ENCODE results near the gene LCN9.
"Not testable (repeated sequence)": the region's sequence is repeated elsewhere in the genome, so short reads cannot be mapped to it uniquely, and the experiment has no call there.

LCN9 gene

DNA sequence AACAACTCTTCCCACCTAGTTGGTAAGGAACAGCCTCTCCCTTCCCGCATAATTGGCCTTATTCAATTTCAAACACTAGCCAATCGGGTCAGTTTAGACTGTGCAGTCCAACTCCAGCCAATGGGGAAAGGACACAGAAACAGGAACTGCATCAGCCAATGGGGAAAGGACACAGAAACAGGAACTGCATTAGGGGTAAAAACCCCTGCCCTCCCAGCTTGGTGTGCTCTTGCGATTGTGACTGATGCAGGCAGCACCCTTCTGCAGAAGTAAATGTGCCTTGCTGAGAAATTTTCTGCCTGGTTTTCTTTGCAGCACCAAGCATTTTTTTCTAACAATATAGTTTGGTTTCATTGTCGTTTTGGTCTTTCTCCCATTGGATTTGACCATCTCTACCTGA, 15.2 kb upstream of the LCN9 start:
- no peak for DNase-seq (ENCODE audit: low spot score)

DNA sequence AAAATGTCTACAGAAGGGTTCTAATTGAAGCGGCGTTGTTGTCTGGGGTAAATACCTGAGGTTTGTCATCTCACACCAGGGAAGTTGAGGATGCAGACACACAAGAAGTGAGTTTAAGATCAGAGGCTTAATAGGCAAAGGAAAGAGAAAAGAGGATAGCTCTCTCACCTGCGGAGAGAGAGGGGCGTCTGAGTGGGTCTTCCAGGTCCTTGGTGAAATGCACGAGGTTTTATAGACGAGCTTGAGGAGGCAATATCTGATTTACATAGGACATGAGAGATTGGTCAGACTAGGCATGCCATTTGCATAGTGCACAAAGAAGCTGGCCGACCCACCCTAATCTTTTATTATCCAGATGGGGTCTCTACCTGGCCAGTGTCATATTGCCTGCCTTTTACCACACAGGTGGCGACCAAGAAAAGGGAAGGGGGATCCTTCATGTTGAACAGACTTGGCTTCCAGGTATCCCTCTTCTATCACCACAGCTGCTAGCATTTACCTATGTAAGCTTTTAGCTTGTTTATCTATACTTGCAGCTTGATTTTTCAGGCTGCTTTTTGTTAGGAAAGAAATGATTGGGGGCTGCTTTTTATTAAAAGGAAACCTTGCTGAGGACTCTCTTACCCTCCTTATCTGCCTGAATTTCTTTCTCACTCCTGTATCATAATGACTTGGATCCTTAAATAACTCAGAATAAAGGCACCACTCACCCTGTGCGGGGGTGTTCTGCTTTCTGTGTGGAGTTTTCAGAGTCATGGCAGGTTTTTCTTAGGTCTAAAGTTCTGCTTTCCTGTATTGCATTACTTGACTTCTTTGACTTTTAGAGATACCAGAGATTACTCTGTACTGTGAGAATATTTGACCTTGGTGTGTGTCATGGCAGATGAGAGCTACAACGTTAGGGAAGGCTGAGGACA, 14.4 kb upstream of the LCN9 start:
- no peak for DNase-seq (ENCODE audit: low spot score)

DNA sequence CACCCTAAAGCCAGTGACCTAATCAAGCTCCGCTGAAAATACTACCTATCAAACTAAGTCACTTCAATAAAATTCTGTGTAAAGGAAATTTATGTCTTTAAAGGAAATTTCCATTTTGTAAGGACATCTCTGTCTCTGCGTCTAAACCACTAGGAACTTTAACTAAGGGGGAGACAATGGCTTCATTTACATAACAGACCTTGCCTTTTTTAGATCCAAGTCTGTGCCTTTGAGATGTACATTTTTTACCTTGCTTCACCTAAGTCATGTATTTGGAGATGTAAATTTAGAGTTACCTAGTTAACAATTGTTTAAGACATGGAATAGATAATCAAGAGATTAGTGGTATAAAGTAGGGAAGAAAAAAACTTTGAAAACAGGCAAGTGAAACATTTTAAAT, 13.6 kb upstream of the LCN9 start:
- no peak for DNase-seq (ENCODE audit: low spot score)

DNA sequence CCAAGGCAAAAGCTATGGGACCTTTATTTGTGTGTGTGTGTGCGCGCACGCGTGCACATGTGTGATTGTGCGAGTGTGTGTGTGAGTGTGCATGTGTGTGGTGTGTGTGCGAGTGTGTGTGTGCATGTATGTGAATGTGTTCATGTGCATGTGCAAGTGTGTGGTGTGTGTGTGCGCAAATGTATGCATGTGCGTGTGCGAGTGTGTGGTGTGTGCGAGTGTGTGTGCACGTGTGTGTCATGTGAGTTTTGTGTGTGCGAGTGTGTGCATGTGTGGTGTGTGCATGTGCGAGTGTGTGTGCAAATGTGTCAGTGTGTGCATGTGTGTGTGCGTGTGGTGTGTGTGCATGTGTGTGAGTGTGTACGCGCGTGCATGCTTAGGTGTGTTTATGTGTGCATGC, 12.7 kb upstream of the LCN9 start:
- no peak for DNase-seq (ENCODE audit: low spot score)

DNA sequence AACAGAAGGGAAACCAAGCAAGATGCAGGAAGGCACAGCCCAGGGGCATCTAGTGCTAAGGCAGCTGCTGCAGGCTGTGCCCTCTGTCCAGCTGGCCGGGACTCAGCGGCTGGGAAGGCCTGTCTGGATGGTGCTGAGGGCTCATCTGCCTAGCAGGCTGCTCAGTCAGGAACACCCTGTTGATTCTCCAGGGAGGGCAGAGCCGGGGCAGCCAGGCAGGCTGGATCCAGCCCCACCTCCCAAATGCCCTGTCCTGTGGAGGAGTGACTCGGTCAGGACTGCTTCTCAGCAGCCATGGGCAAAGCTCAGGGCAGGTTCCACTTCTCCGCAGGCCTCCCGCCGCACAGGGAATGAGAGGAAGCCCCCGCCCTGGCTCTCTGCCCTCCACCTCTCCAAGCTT, 7.8 kb upstream of the LCN9 start:
- DNase-seq (ENCODE audit: low spot score): no peak

DNA sequence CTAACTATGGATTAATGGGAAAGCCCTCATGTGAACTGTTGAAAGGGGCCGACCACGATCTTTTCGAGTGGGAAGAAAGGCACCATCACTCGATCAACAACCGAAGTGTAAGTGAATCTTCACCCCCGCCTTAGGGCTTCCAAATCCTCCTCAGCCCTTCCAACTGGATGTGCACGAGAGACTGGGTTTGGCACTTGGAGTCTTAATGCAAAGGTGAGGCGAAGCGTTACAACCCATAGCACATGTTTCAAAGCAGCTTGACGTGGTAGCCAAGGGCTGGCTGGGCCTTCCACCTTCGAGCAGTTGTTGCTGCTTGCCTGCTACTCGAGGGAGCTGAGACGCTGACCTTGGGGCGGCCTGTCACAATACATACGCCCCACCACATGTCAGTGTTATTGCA, 5.7 kb upstream of the LCN9 start:
- DNase-seq (ENCODE audit: low spot score): no peak

DNA sequence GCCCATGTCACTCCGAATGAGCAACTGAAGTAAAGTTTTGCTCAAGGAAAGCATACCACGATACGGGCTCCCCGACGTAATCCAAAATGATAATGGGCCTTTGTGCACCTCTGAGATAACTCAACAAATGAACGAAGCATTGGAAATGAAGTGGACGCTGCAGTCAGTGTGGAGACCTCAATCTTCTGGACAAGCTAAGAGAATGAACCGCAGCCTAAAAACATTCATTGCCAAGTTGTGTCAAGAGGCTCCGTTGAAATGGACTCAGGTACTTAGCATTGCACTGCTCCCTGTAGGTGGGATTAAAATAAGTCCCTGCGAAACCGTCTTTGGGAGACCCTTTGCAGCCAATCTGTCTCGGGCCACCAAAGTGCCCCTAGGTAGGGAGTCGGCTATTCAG, 3.9 kb upstream of the LCN9 start:
- no peak for DNase-seq (ENCODE audit: low spot score)

DNA sequence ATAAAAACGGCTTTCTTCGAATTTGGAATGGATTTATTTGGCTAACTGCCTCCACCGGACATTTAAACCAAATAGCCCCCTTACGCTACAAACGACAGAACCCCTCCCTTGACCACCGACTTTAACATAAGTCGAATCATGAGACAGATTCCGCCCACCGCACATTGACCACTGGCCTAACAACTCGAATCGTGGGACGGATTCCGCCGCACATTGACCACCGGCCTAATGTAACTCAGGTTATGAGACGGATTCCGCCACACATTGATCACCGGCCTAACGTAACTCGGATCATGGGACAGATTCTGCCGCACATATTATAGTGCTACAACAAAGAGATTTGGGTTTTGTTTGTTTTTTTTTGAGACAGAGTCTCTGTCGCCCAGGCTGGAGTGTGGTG, 2.7 kb upstream of the LCN9 start:
- DNase-seq (ENCODE audit: low spot score): no peak

DNA sequence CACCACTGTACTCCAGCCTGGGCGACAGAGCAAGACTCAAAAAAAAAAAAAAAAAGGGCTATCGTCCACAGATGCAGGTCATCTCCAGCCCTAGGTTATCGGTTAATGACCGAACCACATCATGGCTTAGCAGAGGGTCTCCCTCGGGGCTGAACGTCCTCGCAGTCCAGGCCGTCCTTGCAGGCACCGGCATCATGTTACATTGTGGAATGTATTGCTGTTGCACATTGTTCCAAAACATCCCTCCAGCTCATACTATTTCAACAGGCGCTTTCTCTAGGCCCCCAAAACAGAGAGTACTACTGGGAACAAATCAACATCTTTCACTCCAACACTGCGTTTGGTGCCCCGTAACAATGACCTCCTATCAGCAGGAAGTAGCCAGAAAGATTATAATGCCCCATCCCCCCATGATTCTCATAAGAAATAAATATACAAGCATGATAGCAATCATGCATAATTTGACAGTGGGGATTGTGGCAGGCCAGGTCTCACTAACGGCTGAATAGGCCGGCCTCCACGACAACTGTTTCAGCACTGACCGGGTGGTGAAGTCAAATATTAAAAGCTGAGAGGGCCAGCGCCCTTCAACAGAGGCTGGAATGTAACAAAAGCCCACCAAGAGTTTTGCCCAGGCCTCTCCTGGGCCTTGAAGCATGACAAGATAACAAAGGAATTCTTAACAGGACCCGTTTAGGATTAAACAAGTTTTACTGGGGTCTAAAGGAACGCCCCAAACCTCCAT, 1.1 kb upstream of the LCN9 start:
- DNase-seq (ENCODE audit: low spot score): no peak

DNA sequence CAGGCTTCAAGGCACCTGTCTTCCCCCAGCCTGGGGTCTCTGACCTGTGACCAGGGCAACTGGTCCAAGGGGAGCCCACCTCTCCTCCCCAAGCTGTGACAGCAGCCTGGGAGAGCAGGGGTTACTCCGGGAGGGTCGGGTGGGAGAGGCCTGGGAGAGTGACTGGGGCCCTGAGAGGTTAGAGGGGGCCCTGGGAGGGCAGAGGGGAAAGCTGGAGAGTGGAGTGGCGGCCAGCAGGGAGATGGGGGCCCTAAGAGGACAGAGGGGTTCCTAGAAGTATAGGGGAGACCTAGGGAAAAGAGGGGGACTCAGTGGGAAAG, 302 bp downstream of the LCN9 start:
- DNase-seq (ENCODE audit: low spot score): no peak

DNA sequence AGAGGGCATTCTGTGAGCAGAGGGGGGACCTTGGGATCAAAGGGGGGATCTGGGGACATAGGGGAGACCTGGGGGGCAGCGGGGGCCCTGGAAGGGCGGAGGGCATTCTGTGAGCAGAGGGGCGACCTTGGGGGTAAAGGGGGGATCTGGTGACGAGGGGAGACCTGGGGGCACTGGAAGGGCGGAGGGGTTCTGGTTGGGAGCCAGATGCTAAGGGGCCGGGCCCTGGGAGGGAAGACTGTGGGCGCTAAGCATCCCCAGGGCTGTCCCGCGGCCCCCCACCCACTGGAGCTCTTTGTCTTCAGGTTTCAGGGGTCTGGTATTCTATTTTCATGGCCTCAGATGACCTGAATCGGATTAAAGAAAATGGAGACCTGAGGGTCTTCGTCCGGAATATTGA, 748 bp downstream of the LCN9 start:
- no peak for DNase-seq (ENCODE audit: low spot score)

DNA sequence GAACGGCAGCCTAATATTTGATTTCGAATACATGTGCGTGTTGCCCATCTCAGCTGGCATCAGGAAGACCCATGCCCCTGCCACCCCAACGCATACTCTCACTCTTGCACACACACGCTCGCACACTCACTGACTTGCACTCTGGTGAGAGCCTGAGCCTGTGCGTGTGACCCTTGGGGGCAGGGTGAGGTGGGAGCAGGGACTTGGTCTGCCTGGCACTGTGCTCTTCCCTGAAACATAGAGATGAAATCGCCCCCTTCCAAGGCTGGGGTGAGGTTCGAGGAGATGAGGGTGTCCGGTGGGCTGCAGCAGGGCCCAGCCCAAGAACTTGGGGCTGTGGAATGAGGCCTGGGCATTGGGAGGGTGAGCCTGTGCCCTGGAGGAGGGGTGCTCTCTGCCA, 1.2 kb downstream of the LCN9 start:
- no peak for DNase-seq (ENCODE audit: low spot score)

DNA sequence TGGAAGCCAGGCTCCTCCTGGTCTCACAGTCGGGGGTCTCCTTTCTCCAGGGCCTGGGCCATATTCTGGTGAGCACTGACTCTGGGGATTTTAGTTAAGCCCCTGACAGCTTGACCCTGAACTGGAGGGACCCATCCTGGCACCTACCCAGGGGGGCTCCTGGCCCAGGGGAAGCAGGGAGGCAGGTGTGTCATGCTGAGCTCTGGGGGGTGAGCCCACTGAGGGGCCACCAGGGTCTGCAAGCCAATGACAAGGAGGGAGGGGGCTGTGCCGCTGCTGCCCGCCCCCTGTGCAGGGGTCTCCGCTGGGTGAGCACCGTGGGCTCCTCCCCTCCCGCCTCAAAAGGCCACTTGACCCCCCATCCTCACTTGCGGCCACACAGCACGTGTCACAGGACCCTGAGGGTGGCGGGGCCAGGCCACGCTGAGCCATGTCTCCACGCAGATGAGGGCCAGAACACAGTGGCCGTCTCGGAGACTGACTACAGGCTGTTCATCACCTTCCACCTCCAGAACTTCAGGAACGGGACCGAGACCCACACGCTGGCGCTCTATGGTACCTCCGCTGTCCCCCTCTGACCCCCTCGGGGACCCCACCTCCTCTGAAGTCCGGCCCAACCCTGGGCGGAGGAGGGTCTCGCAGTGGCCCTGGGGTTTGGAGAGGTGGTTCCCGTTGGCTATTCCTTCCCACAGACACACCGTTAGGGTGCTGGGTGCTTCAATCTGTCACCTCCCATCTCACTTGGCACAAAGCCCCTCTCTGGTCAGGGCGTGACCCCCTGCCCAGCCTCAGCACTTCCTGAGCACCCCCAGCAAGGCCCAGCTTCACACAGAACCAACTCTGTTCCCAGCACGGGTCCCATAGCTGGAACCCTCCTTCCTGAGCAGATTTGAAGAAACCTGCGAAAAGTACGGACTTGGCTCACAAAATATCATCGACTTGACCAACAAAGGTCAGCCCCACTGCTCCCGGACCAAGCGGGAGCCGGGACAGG, 2.0 kb downstream of the LCN9 start:
- no peak for DNase-seq (ENCODE audit: low spot score)

DNA sequence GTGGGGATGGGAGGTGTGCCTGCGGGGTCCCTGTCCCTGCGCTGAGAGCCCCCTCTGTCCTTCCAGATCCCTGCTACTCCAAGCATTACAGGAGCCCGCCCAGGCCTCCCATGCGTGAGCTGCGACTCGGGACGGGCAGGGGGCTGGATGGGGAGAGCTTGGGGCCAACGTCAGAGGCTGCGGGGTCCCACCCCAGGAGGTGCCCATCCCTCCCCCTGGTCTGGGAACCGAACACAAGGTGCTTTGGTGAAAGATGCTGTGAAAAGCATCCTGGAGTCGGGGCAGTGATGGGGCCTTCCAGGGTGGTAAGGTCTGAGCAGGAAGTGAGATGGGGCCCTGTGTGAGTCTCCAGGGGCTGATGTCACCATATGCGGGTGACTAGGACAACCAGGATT, 2.7 kb downstream of the LCN9 start:
- no peak for DNase-seq (ENCODE audit: low spot score)

DNA sequence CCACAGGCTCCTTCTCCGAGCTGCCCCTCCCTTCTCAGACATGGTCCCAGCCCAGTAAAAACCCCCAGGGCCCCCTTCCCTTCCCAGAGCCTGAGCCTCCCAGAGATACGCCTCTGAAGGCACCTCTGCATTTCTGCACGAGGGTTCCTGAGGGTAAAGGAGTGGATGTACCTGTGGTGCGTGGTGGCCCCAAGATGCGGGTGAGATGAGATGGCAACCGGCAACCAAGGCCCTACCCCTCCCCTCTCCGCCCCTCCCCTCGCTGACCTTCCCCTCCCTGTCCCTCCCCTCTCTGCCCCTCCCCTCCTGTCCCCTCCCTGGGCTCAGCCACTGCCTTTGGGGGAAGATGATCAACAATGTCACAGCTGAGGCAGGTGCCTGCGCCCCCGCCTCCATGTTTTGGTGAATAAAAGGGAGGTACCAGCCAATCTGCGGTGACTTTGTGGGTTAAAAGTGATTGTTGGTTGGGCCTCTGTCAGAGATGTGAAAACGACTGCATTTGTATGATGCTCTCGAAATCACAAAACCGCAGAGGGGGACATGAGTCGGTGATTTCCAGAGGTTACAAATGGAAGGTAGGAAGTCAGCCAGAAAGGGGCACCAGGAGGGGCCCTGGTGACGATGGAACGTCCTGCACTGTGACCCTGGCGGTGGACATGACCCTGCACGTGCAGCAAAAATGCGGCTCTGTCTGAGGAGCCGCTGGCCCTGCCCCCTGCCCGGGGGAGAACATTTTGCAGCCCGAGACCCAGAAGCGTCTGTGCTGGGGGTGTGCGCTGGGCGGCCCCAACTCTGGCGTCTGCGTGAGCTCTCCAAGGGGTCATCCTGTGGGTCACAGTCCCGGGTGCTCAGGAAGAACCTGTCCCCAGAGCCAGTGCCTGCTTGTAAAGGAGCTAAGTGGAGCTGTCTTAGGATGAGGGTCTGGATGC, 3.7 kb downstream of the LCN9 start:
- no peak for DNase-seq (ENCODE audit: low spot score)

DNA sequence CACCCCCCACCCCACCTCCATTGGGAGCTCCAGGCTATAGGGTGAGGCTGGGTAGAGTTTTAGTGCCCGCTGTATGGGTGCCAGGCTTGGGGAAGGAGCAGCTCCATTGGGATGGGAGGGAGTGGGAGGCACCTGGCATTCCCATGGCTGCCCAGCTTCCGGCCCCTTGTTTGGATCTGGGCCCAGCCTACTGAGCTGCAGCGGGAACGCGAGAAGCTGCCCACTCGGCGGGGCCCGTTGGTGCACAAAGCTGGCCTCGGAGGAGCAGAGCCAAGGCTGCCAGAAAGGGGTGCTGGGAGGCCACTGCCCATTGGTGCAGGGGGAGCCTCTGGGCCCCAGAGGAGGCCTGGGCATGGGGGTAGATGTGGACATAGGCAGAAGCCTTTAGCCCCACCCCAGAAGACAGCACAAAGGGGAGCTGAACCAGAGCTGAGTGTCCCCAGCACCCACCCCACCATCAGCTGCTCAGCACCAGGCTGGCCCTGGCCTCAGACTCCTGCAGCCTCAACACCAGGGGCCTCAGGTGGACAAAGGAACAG, 4.4 kb downstream of the LCN9 start:
- DNase-seq (ENCODE audit: low spot score): no peak

DNA sequence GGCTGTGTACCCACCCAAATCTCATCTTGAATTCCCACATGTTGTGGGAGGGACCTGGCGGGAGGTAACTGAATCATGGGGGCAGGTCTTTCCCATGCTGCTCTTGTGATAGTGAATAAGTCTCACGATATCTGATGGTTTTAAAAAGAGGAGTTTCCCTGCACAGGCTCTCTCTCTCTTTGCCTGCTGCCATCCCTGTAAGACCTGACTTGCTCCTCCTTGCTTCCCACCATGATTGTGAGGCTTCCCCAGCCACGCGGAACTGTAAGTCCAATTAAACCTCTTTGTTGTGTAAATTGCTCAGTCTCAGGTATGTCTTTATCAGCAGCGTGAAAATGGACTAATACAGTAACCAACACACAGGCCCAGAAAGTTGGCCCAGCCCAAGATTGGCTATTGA, 5.9 kb downstream of the LCN9 start:
- DNase-seq (ENCODE audit: low spot score): not testable (repeated sequence)

DNA sequence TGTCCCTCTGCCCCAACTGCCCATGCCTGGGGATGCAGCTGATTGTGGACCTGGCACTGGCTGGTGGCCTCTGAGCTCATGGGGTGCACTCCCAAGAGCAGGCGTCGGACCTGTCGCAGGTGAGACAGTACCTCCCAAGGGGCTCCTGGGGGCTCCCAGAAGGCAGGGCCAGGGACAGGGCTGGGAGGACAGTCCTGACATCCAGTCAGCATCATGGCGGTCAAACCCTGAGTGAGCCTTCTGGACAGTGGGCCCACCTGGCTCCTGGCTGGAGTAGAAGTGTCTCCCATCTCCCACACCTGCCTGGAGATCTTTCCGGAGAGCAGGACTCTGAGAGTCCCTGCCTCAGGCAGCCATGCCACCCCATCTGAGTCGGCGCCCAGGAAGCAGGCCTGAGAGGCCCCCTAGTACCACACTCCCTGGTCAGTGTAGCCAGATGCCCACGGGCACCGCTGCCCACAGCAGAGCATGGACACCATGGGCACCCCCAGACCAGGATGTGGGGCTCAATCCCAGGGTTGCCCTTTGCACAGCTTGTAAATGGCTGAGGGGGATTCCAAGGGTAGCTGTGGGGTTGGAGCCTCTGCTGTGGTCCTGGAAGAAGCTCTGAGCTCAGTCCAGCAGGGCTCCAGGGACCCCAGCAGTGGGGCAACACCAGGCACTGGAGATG, 6.6 kb downstream of the LCN9 start:
- DNase-seq (ENCODE audit: low spot score): no peak

DNA sequence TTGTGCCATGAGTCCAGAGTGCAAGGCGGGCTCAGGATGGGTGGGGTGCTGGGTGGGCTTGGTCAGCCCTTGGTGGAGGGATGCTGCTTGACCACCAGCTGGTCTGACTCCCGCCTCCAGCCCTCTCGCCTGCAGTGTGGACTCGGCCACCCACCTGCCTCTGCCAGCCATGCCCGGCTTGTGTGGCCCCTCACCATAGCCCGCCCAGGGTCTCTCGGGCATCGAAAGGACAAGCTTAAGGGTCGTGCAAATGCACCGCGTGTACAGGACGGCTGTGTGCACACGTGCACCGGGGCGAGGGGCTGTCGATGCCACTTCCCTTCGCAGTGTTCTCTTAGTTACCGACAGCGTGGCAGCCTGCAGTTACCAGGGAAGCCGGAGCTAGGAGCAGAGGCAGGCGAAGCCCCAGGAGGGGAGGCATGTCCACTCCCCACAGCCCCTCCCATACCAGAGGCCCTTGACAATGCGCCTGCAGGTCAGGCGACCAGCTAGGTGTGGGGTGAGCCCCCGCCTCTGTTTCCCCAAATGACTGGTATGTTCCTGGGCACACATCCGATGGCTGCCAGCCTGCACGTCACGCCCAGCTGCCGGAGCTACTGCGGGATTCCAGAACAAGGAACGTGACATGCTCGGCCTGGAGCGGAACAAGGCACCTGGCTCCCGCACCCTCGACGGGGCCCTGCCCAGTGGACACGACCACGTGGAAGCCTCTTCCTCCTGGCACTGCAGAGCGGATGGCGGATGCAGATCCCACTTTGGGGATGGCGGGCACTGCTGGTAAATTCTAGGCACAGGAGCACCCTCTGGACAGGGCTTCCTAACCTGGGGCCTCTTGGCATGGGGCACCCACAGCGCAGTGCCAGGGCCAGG, 7.8 kb downstream of the LCN9 start:
- DNase-seq (ENCODE audit: low spot score): no peak
